Sigmoid colon (tissue), 4 donors: ENCODE measurements around the gene NOBOX.
"Not testable (repeated sequence)": the region's sequence is repeated elsewhere in the genome, so short reads cannot be mapped to it uniquely, and the experiment has no call there.

Experiments
- CTCF ChIP-seq, 4 experiments: fragments of 450-650 bp in 3 of 4; fragments of 200-600 bp in 1 of 4; IDR thresholded peaks; one replicate each; pipeline ENCODE4 v1.5.1; 2016 to 2019; ENCODE audit warnings: antibody characterized with exemption in 4 of 4, mild to moderate bottlenecking in 3 of 4, moderate library complexity in 2 of 4
- POLR2AphosphoS5 ChIP-seq, 4 donors: sonication (generic); formaldehyde crosslinking; IDR thresholded peaks; one replicate each; pipeline ENCODE4 v1.6.1; 2017; ENCODE audit warnings: antibody characterized with exemption in 4 of 4

DNA sequence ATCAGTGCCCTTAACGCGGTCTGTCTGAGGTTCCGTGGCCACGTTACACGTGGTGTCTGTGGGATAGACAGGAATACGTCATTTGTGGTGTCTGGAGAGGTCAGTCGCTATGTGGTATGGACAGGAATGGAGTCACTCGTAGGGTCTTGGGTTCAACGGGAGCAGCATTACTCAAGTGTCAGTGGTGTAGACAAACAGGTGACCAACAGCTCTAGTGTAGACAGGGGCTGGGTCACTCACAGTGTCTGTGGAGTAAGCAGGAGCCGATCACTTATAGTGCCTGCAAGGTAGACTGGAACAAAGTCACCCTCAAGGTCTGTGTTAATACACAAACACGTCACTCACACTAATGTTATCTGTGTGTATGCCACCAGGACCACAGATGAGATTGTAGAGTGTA lies 46.6 kb downstream of the NOBOX start:
- not testable (repeated sequence) for TF ChIP-seq CTCF, POLR2AphosphoS5 (IDR thresholded peaks at IDR 0.05)
